ENCODE data around the gene PEAK1.
"Not testable (repeated sequence)": the region's sequence is repeated elsewhere in the genome, so short reads cannot be mapped to it uniquely, and the experiment has no call there.

PEAK1 gene

GRCh38 chr15:77162872-77163633, 256.9 kb downstream of the PEAK1 start:
- Histone ChIP-seq H3K4me1 (ENCODE audit: control insufficient read depth, insufficient read depth, low read length) (peaks cover 3% of the 10 kb centered on the region), H3K9ac (ENCODE audit: low read length) (no peak overlapping the region), H3K27ac (ENCODE audit: low read depth, low read length) (no peak overlapping the region), H3K4me3 (ENCODE audit: low read length) (no peak overlapping the region), H3K36me3 (ENCODE audit: control insufficient read depth, insufficient read depth, low read length) (no peaks in the 10 kb centered on the region), H3K27me3 (ENCODE audit: control insufficient read depth, insufficient read depth, low read length) (no peaks in the 10 kb centered on the region)

DNA sequence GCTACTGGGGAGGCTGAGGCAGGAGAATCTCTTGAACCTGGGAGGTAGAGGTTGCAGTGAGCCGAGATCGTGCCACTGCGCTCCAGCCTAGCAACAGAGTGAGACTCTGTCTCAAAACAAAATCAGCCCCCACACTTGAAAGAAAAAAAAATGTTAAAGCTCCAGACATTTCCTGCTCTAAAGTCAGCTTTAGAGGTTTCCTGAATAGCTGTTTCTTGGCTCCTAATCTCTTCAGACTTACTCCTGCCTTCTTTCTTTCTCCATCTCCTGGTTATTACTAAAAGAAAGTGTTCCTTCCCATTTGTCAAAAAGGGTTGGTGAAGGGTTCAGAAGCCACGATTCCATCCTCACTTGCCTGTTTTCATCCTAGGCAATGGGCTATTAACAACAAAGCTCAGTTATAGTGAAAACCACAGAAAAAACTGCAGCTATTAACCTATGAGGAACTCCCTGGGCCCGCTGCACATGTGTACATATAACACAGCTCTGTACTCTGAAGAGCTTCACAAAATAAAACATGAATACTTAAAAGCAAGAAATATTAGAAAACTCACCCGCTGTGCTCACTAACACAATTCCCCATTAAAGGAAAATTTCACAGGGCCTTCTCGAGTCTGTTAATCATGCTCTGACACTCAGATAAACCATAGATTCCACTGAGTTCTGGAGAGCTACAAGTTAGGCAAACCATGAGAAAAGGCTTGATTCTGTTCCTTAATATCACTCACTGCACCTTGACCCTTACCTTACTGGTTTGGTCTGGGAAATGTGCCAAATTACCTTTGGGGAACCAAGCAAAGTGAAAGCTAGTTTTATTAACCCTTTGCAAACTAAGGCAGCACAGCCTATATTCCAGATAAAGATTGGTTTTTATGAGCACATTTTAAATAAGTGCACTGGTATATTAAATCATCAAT, 259.1 kb downstream of the PEAK1 start:
- Histone ChIP-seq H3K27ac (ENCODE audit: low read depth, low read length) (no peak overlapping the region), H3K4me1 (ENCODE audit: control insufficient read depth, insufficient read depth, low read length) (peaks cover 3% of the 10 kb centered on the region), H3K4me3 (ENCODE audit: low read length) (no peak overlapping the region), H3K9ac (ENCODE audit: low read length) (no peak overlapping the region), H3K27me3 (ENCODE audit: control insufficient read depth, insufficient read depth, low read length) (no peaks in the 10 kb centered on the region), H3K36me3 (ENCODE audit: control insufficient read depth, insufficient read depth, low read length) (no peaks in the 10 kb centered on the region)

GRCh38 chr15:77156000-77156399, 263.9 kb downstream of the PEAK1 start:
- H3K27me3 ChIP-seq (ENCODE audit: control insufficient read depth, insufficient read depth, low read length); H3K27ac ChIP-seq (ENCODE audit: low read depth, low read length); H3K36me3 ChIP-seq (ENCODE audit: control insufficient read depth, insufficient read depth, low read length); H3K4me3 ChIP-seq (ENCODE audit: low read length); H3K9ac ChIP-seq (ENCODE audit: low read length); H3K4me1 ChIP-seq (ENCODE audit: control insufficient read depth, insufficient read depth, low read length): not testable (repeated sequence)

DNA sequence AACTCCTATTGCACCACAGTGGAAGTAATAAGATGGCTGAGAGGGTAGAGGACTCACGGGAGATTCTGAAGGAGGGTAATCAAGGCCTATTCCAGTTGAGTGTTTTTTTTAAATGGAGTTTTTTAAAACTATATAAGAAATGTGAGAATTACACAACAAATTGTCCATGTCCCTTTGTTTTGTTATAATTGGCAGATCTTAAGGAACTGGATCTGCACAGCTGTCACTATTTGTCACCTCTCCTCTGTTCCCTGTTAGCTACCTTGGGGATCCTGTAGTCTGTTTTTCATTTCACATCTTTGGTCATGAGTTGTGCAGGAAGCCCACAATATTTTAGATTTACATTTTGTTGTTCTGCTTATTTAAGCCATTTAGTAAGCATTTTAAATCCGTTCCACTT, 271.7 kb downstream of the PEAK1 start:
- H3K36me3 ChIP-seq (ENCODE audit: control insufficient read depth, insufficient read depth, low read length): no peaks in the 10 kb centered on the region
- no peaks in the 10 kb centered on the region for H3K27me3 ChIP-seq (ENCODE audit: control insufficient read depth, insufficient read depth, low read length)
- H3K4me1 ChIP-seq (ENCODE audit: control insufficient read depth, insufficient read depth, low read length): no peaks in the 10 kb centered on the region
- no peak overlapping the region for H3K9ac ChIP-seq (ENCODE audit: low read length)
- no peak overlapping the region for H3K27ac ChIP-seq (ENCODE audit: low read depth, low read length)
- H3K4me3 ChIP-seq (ENCODE audit: low read length): no peak overlapping the region

DNA sequence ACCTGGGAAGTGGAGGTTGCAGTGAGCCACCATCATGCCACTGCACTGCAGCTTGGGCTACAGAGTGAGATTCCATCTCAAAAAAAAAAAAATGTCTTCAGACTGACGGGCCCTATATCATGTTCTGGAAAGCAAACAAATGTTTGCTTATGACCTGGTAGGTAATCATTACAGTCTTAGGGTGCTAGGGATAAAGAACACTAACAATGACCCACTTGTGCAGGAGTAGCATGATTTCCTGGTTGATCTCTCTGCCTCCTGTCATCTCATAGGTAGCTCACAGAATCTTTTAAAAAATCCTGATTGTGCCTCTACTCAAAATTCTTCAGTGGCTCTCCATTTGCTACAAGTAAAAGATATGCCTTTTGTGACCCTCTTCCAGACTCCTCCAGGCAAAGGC, 274.5 kb downstream of the PEAK1 start:
- Histone ChIP-seq H3K36me3 (ENCODE audit: control insufficient read depth, insufficient read depth, low read length) (no peaks in the 10 kb centered on the region), H3K4me1 (ENCODE audit: control insufficient read depth, insufficient read depth, low read length) (no peaks in the 10 kb centered on the region), H3K27ac (ENCODE audit: low read depth, low read length) (no peak overlapping the region), H3K27me3 (ENCODE audit: control insufficient read depth, insufficient read depth, low read length) (no peaks in the 10 kb centered on the region), H3K4me3 (ENCODE audit: low read length) (no peak overlapping the region), H3K9ac (ENCODE audit: low read length) (no peak overlapping the region)

- Histone ChIP-seq H3K4me3 (ENCODE audit: low read length) (no peak overlapping the region), H3K27ac (ENCODE audit: low read depth, low read length) (no peak overlapping the region), H3K9ac (ENCODE audit: low read length) (no peak overlapping the region), H3K36me3 (ENCODE audit: control insufficient read depth, insufficient read depth, low read length) (no peaks in the 10 kb centered on the region), H3K27me3 (ENCODE audit: control insufficient read depth, insufficient read depth, low read length) (no peaks in the 10 kb centered on the region), H3K4me1 (ENCODE audit: control insufficient read depth, insufficient read depth, low read length) (no peaks in the 10 kb centered on the region)
Measured at GRCh38 chr15:77144492-77145070, 275.3 kb downstream of the PEAK1 start.

DNA sequence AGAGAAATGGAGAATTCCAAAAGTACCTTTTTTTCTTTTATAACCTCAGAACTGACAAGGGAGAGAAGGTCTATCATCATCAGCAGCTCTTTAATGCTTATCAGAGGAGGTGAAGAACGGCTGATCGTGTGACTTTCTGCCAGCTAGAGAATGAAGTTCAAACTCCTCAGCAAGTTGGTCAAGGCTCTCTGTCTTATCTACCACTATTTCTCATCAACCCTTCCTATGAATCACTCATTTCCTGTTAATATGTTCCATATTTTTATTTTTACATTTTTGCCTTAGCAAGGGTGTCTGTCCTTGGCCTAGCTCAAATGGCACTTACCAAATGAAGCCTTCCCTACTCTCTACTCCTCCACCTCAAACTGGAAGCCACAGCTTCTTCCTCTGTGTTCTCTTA, 275.9 kb downstream of the PEAK1 start:
- H3K4me1 ChIP-seq (ENCODE audit: control insufficient read depth, insufficient read depth, low read length): no peaks in the 10 kb centered on the region

DNA sequence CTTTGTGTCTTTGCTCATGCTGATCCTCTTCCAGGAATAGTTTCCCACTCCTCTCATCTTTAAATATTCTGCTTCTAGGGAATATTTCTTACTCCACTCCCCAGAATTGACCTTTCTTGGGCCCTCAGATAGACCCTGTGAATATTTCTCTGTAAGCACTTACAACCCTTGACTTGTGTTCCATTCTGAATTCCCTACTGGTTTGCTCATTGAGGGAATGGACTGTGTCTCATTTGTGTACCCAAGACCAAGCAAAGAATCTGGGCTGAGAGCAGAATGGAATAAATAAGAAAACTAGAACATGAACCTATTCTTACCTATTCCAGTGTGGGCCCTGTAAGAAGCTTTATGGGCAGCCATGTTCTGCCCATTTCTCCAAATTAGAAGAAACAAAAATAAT, 276.3 kb downstream of the PEAK1 start:
- H3K9ac ChIP-seq (ENCODE audit: low read length): no peak overlapping the region
- H3K27me3 ChIP-seq (ENCODE audit: control insufficient read depth, insufficient read depth, low read length): no peaks in the 10 kb centered on the region
- H3K4me3 ChIP-seq (ENCODE audit: low read length): no peak overlapping the region
- no peaks in the 10 kb centered on the region for H3K4me1 ChIP-seq (ENCODE audit: control insufficient read depth, insufficient read depth, low read length)
- no peaks in the 10 kb centered on the region for H3K36me3 ChIP-seq (ENCODE audit: control insufficient read depth, insufficient read depth, low read length)
- no peak overlapping the region for H3K27ac ChIP-seq (ENCODE audit: low read depth, low read length)

More for the DNA sequence above, 275.9 kb downstream of the PEAK1 start:
- Histone ChIP-seq H3K36me3 (ENCODE audit: control insufficient read depth, insufficient read depth, low read length) (no peaks in the 10 kb centered on the region), H3K9ac (ENCODE audit: low read length) (no peak overlapping the region), H3K4me3 (ENCODE audit: low read length) (no peak overlapping the region), H3K27me3 (ENCODE audit: control insufficient read depth, insufficient read depth, low read length) (no peaks in the 10 kb centered on the region), H3K27ac (ENCODE audit: low read depth, low read length) (no peak overlapping the region)

DNA sequence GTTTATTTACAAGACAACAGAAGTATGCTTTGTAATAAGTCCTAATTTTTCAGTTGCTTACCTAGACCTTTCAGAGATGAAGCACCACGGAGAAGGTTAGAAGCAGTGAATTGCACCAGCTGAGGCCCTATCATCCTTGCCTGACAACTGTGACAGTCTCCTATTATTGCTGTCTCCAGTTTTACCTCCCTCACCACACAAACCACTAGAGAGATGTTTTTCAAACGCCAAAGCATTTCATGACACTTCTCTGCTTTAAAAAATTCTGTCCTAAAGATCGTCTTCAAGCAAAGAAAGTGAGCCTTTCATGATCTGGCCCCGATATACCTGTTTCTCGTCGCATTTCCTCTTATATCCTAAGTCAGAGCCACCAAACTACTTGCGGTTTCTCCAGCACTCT, 276.7 kb downstream of the PEAK1 start:
- Histone ChIP-seq H3K4me3 (ENCODE audit: low read length) (no peak overlapping the region), H3K27me3 (ENCODE audit: control insufficient read depth, insufficient read depth, low read length) (no peaks in the 10 kb centered on the region), H3K9ac (ENCODE audit: low read length) (no peak overlapping the region), H3K4me1 (ENCODE audit: control insufficient read depth, insufficient read depth, low read length) (no peaks in the 10 kb centered on the region), H3K27ac (ENCODE audit: low read depth, low read length) (no peak overlapping the region), H3K36me3 (ENCODE audit: control insufficient read depth, insufficient read depth, low read length) (no peaks in the 10 kb centered on the region)

DNA sequence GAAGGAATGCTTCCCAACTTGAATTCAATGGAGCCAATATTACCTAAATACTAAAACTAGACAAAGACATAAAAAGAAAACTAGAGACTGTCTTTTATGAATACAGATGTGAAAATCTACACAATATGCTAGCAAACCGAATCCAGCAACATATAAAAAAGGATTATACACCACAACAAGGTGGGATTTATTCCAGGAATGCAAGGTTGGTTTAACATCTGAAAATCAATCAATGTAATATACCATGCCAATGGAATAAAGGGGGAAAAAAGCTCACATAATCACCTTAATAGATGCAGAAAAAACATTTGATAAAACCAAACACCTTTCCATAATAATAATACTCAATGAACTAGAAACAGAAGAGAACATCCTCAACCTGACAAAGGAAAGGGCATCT, 279.7 kb downstream of the PEAK1 start:
- Histone ChIP-seq H3K9ac (ENCODE audit: low read length) (no peak overlapping the region), H3K4me1 (ENCODE audit: control insufficient read depth, insufficient read depth, low read length) (no peaks in the 10 kb centered on the region), H3K36me3 (ENCODE audit: control insufficient read depth, insufficient read depth, low read length) (no peaks in the 10 kb centered on the region), H3K4me3 (ENCODE audit: low read length) (no peak overlapping the region), H3K27ac (ENCODE audit: low read depth, low read length) (no peak overlapping the region), H3K27me3 (ENCODE audit: control insufficient read depth, insufficient read depth, low read length) (no peaks in the 10 kb centered on the region)

DNA sequence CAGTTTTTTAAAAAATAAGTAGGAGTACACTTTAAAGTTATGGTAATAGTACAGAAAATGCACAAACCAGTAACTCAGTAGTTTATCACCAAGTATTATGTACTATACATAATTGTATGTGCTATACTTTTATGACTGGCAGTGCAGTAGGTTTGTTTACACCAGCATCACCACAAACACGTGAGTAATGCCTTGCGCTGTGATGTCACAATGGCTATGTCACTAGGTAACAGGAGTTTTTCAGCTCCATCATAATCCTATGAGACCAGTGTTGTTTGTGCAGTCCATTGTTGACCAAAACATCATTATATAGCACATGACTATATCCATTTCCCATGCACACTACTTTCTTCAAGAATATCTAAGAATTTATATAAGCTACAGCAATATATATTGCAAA, 280.6 kb downstream of the PEAK1 start:
- Histone ChIP-seq H3K4me1 (ENCODE audit: control insufficient read depth, insufficient read depth, low read length) (no peaks in the 10 kb centered on the region), H3K36me3 (ENCODE audit: control insufficient read depth, insufficient read depth, low read length) (no peaks in the 10 kb centered on the region)

DNA sequence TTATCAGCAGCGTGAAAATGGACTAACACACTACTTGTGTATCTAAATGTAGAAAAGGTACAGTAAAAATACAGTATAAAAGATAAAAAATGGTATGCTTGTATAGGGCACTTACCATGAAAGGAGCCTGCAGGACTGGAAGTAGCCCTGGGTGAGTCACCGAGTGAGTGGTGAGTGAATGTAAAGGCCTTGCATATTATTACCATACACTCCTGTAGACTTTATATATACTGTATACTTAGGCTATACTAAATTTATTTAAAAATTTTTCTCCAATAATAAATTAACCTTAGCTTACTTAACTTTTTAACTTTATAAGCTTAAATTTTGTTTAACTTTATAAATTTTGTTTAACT, 281.8 kb downstream of the PEAK1 start:
- no peak overlapping the region for H3K9ac ChIP-seq (ENCODE audit: low read length)
- H3K4me1 ChIP-seq (ENCODE audit: control insufficient read depth, insufficient read depth, low read length): no peaks in the 10 kb centered on the region
- H3K27ac ChIP-seq (ENCODE audit: low read depth, low read length): no peak overlapping the region
- H3K27me3 ChIP-seq (ENCODE audit: control insufficient read depth, insufficient read depth, low read length): no peaks in the 10 kb centered on the region
- peaks cover 4% of the 10 kb centered on the region for H3K36me3 ChIP-seq (ENCODE audit: control insufficient read depth, insufficient read depth, low read length)
- H3K4me3 ChIP-seq (ENCODE audit: low read length): no peak overlapping the region

More for the DNA sequence above, 280.6 kb downstream of the PEAK1 start:
- no peak overlapping the region for H3K9ac ChIP-seq (ENCODE audit: low read length)
- no peak overlapping the region for H3K4me3 ChIP-seq (ENCODE audit: low read length)
- H3K27me3 ChIP-seq (ENCODE audit: control insufficient read depth, insufficient read depth, low read length): no peaks in the 10 kb centered on the region
- H3K27ac ChIP-seq (ENCODE audit: low read depth, low read length): no peak overlapping the region

Measured in rectal smooth muscle tissue (tissue), 1 donor.